ENCODE results near the gene C12orf75.
"Not testable (repeated sequence)": the region's sequence is repeated elsewhere in the genome, so short reads cannot be mapped to it uniquely, and the experiment has no call there.

Gene C12orf75

GRCh38 chr12:105310476-105311085 is 19.9 kb upstream of the C12orf75 start:
- DNase-seq: not testable (repeated sequence)

- not testable (repeated sequence) for DNase-seq
Observed at GRCh38 chr12:105311936-105312335, 18.6 kb upstream of the C12orf75 start.

- not testable (repeated sequence) for DNase-seq
Observed at GRCh38 chr12:105313755-105314154, 16.7 kb upstream of the C12orf75 start.

- DNase-seq: no peak
Observed at GRCh38 chr12:105315130-105315529, 15.4 kb upstream of the C12orf75 start.

GRCh38 chr12:105315726-105316125 is 14.8 kb upstream of the C12orf75 start:
- no peak for DNase-seq

GRCh38 chr12:105316931-105317852 is 13.3 kb upstream of the C12orf75 start:
- no peak for DNase-seq

GRCh38 chr12:105317942-105318621 is 12.4 kb upstream of the C12orf75 start:
- no peak for DNase-seq

- no peak for DNase-seq
Observed at GRCh38 chr12:105318651-105319483, 11.6 kb upstream of the C12orf75 start.

GRCh38 chr12:105319691-105320209 is 10.7 kb upstream of the C12orf75 start:
- no peak for DNase-seq

- DNase-seq: no peak
Observed at GRCh38 chr12:105321125-105321524, 9.4 kb upstream of the C12orf75 start.

GRCh38 chr12:105322070-105322469 is 8.4 kb upstream of the C12orf75 start:
- DNase-seq: no peak

- no peak for DNase-seq
Observed at GRCh38 chr12:105324704-105325103, 5.8 kb upstream of the C12orf75 start.

GRCh38 chr12:105325117-105325516 is 5.4 kb upstream of the C12orf75 start:
- no peak for DNase-seq

GRCh38 chr12:105329926-105330282 is 587 bp upstream of the C12orf75 start:
- DNase-seq: no peak

GRCh38 chr12:105330931-105331804 is 677 bp downstream of the C12orf75 start:
- peak; percentile 26 for DNase-seq

- DNase-seq: no peak
Observed at GRCh38 chr12:105331805-105332251, 1.3 kb downstream of the C12orf75 start.

- DNase-seq: not testable (repeated sequence)
Observed at GRCh38 chr12:105332286-105332685, 1.8 kb downstream of the C12orf75 start.

- no peak for DNase-seq
Observed at GRCh38 chr12:105332925-105333324, 2.4 kb downstream of the C12orf75 start.

- DNase-seq: no peak
Observed at GRCh38 chr12:105334001-105334400, 3.5 kb downstream of the C12orf75 start.

- no peak for DNase-seq
Observed at GRCh38 chr12:105334582-105334981, 4.1 kb downstream of the C12orf75 start.

GRCh38 chr12:105335856-105336255 is 5.4 kb downstream of the C12orf75 start:
- DNase-seq: no peak

All from activated CD4-positive, alpha-beta T cell treated with anti-CD3 and anti-CD28 coated beads for 1 hour (primary cell).